ENCODE data around the gene GLIS2.

GLIS2 gene

GRCh38 chr16:4385066-4385788, 69.4 kb downstream of the GLIS2 start:
- H3K4me3 ChIP-seq (ENCODE audit: low read length): no peak overlapping the region
- no peak for TF ChIP-seq ZNF274 (IDR thresholded peaks at IDR 0.05; ENCODE audit: low read depth, low read length)

DNA sequence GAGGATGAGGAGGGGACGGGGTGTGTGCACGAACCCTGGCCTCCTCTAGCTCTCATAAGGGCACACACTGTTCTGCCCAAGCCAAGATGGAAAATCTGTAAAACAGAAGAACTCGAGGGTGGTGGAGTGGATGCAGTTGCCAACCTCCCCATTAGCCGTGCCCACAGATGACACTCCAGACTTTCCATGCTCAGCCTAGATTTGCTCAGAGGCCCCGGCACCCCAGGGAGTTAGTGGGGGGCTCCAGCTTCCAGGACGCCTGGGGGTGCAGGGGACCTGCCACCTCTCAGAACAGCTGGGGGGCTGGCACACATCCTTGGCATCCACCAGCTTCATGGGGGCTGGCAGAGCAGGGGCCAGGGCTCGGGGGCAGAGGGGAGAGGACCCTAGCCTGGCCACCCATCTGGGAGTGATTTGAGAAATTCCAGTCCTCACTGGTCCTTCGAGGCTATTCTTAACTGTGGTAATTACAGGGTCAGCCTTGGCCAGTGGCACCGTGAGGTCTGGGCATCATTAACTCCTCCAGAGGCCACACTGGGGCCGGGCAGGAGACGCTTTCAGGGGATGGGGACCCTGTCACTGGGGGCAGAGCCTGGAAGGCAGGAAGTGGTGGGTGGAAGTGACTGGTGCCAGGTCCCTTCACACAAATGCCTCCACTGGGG, 70.1 kb downstream of the GLIS2 start:
- H3K4me3 ChIP-seq (ENCODE audit: low read length): no peak overlapping the region
- TF ChIP-seq ZNF274 (IDR thresholded peaks at IDR 0.05; ENCODE audit: low read depth, low read length): no peak

GRCh38 chr16:4386451-4386805, 70.6 kb downstream of the GLIS2 start:
- no peak overlapping the region for H3K4me3 ChIP-seq (ENCODE audit: low read length)
- TF ChIP-seq ZNF274 (IDR thresholded peaks at IDR 0.05; ENCODE audit: low read depth, low read length): no peak

- no peak for TF ChIP-seq ZNF274 (IDR thresholded peaks at IDR 0.05; ENCODE audit: low read depth, low read length)
- H3K4me3 ChIP-seq (ENCODE audit: low read length): no peak overlapping the region
Observed at GRCh38 chr16:4386951-4387565, 71.2 kb downstream of the GLIS2 start.

DNA sequence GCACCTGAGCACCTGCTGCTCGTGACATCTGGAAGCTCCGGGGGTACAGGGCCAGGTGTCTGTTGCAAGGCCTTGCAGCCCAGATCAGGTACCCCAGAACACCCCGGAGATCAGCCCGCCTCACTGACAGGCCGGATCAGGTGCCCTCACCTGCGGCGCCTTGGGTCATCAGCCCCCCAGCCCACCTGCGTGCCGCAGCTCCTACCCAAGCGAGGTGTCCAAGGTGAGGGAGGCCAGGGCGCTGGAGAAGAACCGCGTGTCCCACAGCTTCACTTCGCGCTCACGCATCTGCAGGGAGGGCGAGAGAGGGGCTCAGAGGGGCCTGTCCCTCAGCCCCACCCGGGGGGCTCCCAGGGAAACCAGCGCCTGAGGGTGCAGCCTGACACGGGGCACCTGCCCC, 71.9 kb downstream of the GLIS2 start:
- H3K4me3 ChIP-seq (ENCODE audit: low read length): no peak overlapping the region
- TF ChIP-seq ZNF274 (IDR thresholded peaks at IDR 0.05; ENCODE audit: low read depth, low read length): no peak

- H3K4me3 ChIP-seq (ENCODE audit: low read length): no peak overlapping the region
- TF ChIP-seq ZNF274 (IDR thresholded peaks at IDR 0.05; ENCODE audit: low read depth, low read length): no peak
Observed at GRCh38 chr16:4388271-4389021, 72.6 kb downstream of the GLIS2 start.

Measured in GM08714 (cell line).